NCI-H146 (cell line): ENCODE measurements around the gene NR1H3.

Experiments
- DNase-seq: peaks from one replicate; lab custom pipeline; 2025; lab: John Stamatoyannopoulos, UW

NR1H3 gene

GRCh38 chr11:47244448-47245350 lies 13.1 kb upstream of the NR1H3 start:
- DNase-seq = no peak

GRCh38 chr11:47245611-47246357 lies 12.0 kb upstream of the NR1H3 start:
- DNase-seq = no peak

GRCh38 chr11:47247502-47247901 lies 10.3 kb upstream of the NR1H3 start:
- no peak for DNase-seq

- DNase-seq = no peak
Measured at GRCh38 chr11:47248304-47248663, 9.5 kb upstream of the NR1H3 start.

- DNase-seq = peak; percentile 94
Measured at GRCh38 chr11:47248664-47249377, 9.0 kb upstream of the NR1H3 start, which contains the start of gene ACP2. ACP2 (minus strand) TSS chr11:47248814; CDS start chr11:47248789, 25 bp downstream.

GRCh38 chr11:47249378-47249715 lies 8.4 kb upstream of the NR1H3 start:
- no peak for DNase-seq

- DNase-seq = no peak
Measured at GRCh38 chr11:47251751-47252150, 6.0 kb upstream of the NR1H3 start.

GRCh38 chr11:47253660-47254059 lies 4.1 kb upstream of the NR1H3 start:
- no peak for DNase-seq

- no peak for DNase-seq
Measured at GRCh38 chr11:47254386-47254785, 3.4 kb upstream of the NR1H3 start.

GRCh38 chr11:47256374-47256773 lies 1.4 kb upstream of the NR1H3 start:
- no peak for DNase-seq

- peak; percentile 11 for DNase-seq
Measured at GRCh38 chr11:47257177-47257516, 649 bp upstream of the NR1H3 start.

- DNase-seq = no peak
Measured at GRCh38 chr11:47258317-47258902, 614 bp downstream of the NR1H3 start.

GRCh38 chr11:47259232-47259977 lies 1.6 kb downstream of the NR1H3 start:
- DNase-seq = no peak

GRCh38 chr11:47260366-47260765 lies 2.6 kb downstream of the NR1H3 start:
- no peak for DNase-seq

- no peak for DNase-seq
Measured at GRCh38 chr11:47261291-47261800, 3.5 kb downstream of the NR1H3 start.

GRCh38 chr11:47264119-47264518 lies 6.3 kb downstream of the NR1H3 start:
- no peak for DNase-seq

- DNase-seq = no peak
Measured at GRCh38 chr11:47264521-47264920, 6.7 kb downstream of the NR1H3 start.

GRCh38 chr11:47267876-47268275 lies 10.1 kb downstream of the NR1H3 start:
- DNase-seq = no peak

- DNase-seq = no peak
Measured at GRCh38 chr11:47268448-47269001, 10.7 kb downstream of the NR1H3 start.

- DNase-seq = peak; percentile 93
Measured at GRCh38 chr11:47269002-47269828, 11.4 kb downstream of the NR1H3 start.
